GM12865 (cell line): ENCODE data around the gene CREM.

ENCODE experiments used
- DNase-seq: peaks from one replicate; pipeline ENCODE4 v3.0.0; 2010; ENCODE audit warnings: low read depth
- H3K4me3 ChIP-seq: 2 replicates; pipeline ENCODE4 v1.5.1; 2011; ENCODE audit warnings: mild to moderate bottlenecking, low read depth, low read length, control low read depth
- CTCF ChIP-seq: IDR thresholded peaks from 2 replicates; pipeline ENCODE4 v1.5.1; 2011; ENCODE audit warnings: low read length, control low read depth, low read depth, inconsistent platforms; ENCODE audit not compliant: insufficient read depth; ENCODE audit errors: missing control alignments

Gene CREM

GRCh38 chr10:35191523-35191922, 64.9 kb downstream of the CREM start:
- H3K4me3 ChIP-seq = no peak overlapping the region
- TF ChIP-seq CTCF = no peak
- no peak for DNase-seq

GRCh38 chr10:35192645-35193249, 66.1 kb downstream of the CREM start:
- no peak for DNase-seq
- TF ChIP-seq CTCF = no peak
- no peak overlapping the region for H3K4me3 ChIP-seq

GRCh38 chr10:35194471-35194870, 67.8 kb downstream of the CREM start:
- TF ChIP-seq CTCF = no peak
- H3K4me3 ChIP-seq = no peak overlapping the region
- no peak for DNase-seq

- DNase-seq = no peak
- H3K4me3 ChIP-seq = peak overlapping the region; percentile 69
These were observed 68.3 kb downstream of the CREM start for GRCh38 chr10:35194906-35195305.

GRCh38 chr10:35195361-35196306, 69.0 kb downstream of the CREM start:
- peak; percentile 83 for TF ChIP-seq CTCF
- DNase-seq = peak; percentile 90
- peak overlapping the region; percentile 69 for H3K4me3 ChIP-seq

More at GRCh38 chr10:35194906-35195305, 68.3 kb downstream of the CREM start:
- no peak for TF ChIP-seq CTCF

GRCh38 chr10:35200487-35200886, 73.8 kb downstream of the CREM start:
- DNase-seq = no peak
- no peak overlapping the region for H3K4me3 ChIP-seq
- TF ChIP-seq CTCF = no peak
